H1 (cell line): ENCODE data around the gene CCDC88C. TPM values are rescaled to one million over a fixed set of nuclear protein-coding genes. Genes with fewer than 3 reads are reported as not detected.

Experiments
- CBX8 ChIP-seq: fragments of 300-800, 300-1000 bp; sonication (generic); IDR thresholded peaks from 2 replicates; pipeline ENCODE4 v1.7.1; 2016; ENCODE audit warnings: low read depth, low read length, borderline replicate concordance
- CHD1 ChIP-seq: IDR thresholded peaks from 2 replicates; pipeline ENCODE4 v1.6.1; 2012; ENCODE audit warnings: low read depth, low read length, improper control_type of control experiment
- CHD2 ChIP-seq: IDR thresholded peaks from 2 replicates; pipeline ENCODE4 v1.6.1; 2012; ENCODE audit warnings: low read length, improper control_type of control experiment
- CHD7 ChIP-seq: fragments of 300-600 bp; sonication (generic); IDR thresholded peaks from 2 replicates; pipeline ENCODE4 v1.7.1; 2012; ENCODE audit warnings: low read length, moderate library complexity, mild to moderate bottlenecking, inconsistent platforms; ENCODE audit not compliant: insufficient replicate concordance
- GABPA ChIP-seq: IDR thresholded peaks from 2 replicates; pipeline ENCODE4 v1.6.1; 2011; ENCODE audit warnings: mild to moderate bottlenecking, low read length, moderate library complexity, borderline replicate concordance; ENCODE audit not compliant: insufficient read depth
- SIRT6 ChIP-seq: IDR thresholded peaks from one replicate; pipeline ENCODE4 v1.7.1; 2012; ENCODE audit warnings: low read length, inconsistent platforms
- SUZ12 ChIP-seq: fragments of 200-600 bp; sonication (generic); IDR thresholded peaks from 2 replicates; pipeline ENCODE4 v1.6.1; 2012; ENCODE audit warnings: mild to moderate bottlenecking, inconsistent platforms, low read length, moderate library complexity, mixed read lengths
- polyA plus RNA-seq, 7 experiments: library from polyadenylated mRNA; depleted of rRNA in 3 of 7; stranded (reverse) in 5 of 7; unstranded in 2 of 7; fragments of >200 nt in 5 of 7; fragments of 200-250 nt in 2 of 7; gene quantifications; 1 replicate in 5 of 7; 2 replicates in 1 of 7; 4 replicates in 1 of 7; pipeline versions ENCODE4 v1.2.1 to v1.2.3, GENCODE V29; 2011 to 2013; ENCODE audit warnings: missing spikeins in 2 of 7, mixed read lengths in 2 of 7
- total RNA-seq: library from RNA; stranded (reverse); fragmentation: NEBNext Ultra II Directional; extraction: Animal tissue kit (Norgen Biotek cat#: 25700); gene quantifications from 2 replicates; pipeline ENCODE4 v1.2.1, GENCODE V29; 2021
- TF ChIP-seq, protein P1 (sequence below): IDR thresholded peaks from 2 replicates; pipeline ENCODE4 v1.6.1; 2011; ENCODE audit warnings: low read depth, mild to moderate bottlenecking, low read length; ENCODE audit not compliant: insufficient read depth
- TF ChIP-seq, protein P2 (sequence below): IDR thresholded peaks from 2 replicates; pipeline ENCODE4 v1.6.1; 2011; ENCODE audit warnings: low read length, improper control_type of control experiment

Gene CCDC88C
- total and polyA plus RNA-seq, 2 of the 8 experiments (the other 6 are each of a cell fraction or from before 2014, with no cell fraction given), result 10.3 to 57.7 TPM

DNA sequence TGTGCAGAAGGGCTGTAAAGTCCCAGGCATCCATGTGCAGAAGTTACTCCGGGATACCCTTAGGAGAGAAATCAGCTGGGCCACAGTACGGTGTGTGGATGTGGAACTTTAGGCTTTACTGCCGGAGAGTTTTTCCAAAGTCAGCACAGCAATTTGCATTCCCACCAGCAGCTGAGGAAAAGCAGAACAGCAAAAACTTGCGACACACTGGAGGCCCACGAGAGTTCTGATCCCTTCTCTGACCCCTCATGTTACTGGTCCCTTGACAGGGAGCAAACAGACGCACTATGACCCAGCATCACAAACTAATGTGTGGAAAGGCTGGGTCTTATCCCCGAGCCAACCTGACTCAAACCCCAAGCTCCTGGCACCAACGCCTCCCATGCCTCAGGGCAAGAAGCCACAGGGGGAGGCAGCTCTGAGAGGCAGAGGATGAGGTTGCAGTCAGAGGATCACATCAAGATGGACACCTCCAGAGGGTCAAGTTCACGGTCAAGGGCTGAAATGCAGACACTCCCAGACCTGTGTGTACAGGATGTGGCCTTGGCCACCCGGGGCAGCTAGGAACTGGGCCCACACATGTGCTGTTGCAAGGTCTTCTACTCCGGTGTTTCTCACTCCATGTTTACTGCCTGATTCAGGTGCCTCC, 38.6 kb downstream of the CCDC88C start (continued):
- TF ChIP-seq CHD7 (no peak), CHD2 (no peak), SIRT6 (no peak), CBX8 (no peak), SUZ12 (no peak), GABPA (no peak), CHD1 (no peak)
- TF ChIP-seq, protein P1, sequence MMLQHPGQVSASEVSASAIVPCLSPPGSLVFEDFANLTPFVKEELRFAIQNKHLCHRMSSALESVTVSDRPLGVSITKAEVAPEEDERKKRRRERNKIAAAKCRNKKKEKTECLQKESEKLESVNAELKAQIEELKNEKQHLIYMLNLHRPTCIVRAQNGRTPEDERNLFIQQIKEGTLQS, result no peak
- TF ChIP-seq, protein P2, sequence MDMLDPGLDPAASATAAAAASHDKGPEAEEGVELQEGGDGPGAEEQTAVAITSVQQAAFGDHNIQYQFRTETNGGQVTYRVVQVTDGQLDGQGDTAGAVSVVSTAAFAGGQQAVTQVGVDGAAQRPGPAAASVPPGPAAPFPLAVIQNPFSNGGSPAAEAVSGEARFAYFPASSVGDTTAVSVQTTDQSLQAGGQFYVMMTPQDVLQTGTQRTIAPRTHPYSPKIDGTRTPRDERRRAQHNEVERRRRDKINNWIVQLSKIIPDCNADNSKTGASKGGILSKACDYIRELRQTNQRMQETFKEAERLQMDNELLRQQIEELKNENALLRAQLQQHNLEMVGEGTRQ, result no peak
